ENCODE results near the gene HECW1.

HECW1 gene

DNA sequence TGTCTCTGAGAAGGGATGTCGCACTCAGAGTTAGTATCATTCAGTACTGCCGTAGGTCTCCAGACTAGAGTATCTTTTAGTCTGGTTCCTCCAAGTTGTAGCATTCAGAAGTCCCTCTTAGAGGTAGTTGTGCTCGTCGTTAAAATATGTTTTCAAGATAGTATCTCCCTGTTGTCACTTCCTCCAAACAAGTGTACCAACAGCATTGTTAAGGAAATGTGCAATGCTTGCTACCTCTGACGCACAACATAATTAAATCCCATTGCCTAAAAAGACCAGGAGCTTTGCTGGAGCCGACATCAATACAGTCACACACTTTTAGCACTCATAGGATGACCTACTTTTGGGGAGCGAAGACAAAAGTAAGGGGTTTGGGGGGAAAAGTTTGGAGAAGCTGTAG is 390.5 kb downstream of the HECW1 start:
- no peak overlapping the region for H3K9ac ChIP-seq (ENCODE audit: low read depth, low read length)
- peaks cover 88% of the 10 kb centered on the region for H3K27me3 ChIP-seq (ENCODE audit: control insufficient read depth, insufficient read depth, low read length)
- H3K36me3 ChIP-seq (ENCODE audit: insufficient read depth, low read length): no peaks in the 10 kb centered on the region
- no peaks in the 10 kb centered on the region for H3K9me3 ChIP-seq (replicated peaks; ENCODE audit: low read length)
- no peak overlapping the region for H3K4me3 ChIP-seq (ENCODE audit: low read length)
- no peaks in the 10 kb centered on the region for H3K4me1 ChIP-seq (ENCODE audit: control insufficient read depth, insufficient read depth, low read length)
- no peak overlapping the region for H3K4me2 ChIP-seq (ENCODE audit: low read length)

DNA sequence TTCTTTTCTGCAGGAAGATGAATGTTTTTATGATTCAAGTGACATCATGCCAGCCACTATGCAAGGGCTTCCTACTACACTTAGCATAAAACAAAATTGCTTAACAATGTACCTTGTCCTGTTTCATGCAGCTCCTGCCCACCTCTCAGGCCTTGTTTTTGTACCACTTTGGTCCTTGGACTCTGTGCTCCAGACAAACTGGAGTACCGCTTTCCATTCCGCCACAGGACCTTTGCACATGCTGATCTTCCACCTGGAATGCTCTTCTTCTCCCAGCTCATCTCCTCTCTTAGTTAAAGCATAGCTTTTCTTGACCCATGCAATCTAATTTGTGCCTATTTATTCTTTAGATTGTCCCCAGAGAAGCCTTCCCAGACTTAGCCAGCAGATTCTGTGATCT is 393.0 kb downstream of the HECW1 start:
- Histone ChIP-seq H3K4me3 (ENCODE audit: low read length) (no peak overlapping the region), H3K36me3 (ENCODE audit: insufficient read depth, low read length) (no peaks in the 10 kb centered on the region), H3K4me1 (ENCODE audit: control insufficient read depth, insufficient read depth, low read length) (no peaks in the 10 kb centered on the region), H3K9me3 (replicated peaks; ENCODE audit: low read length) (no peaks in the 10 kb centered on the region), H3K27me3 (ENCODE audit: control insufficient read depth, insufficient read depth, low read length) (peaks cover 88% of the 10 kb centered on the region), H3K4me2 (ENCODE audit: low read length) (no peak overlapping the region), H3K9ac (ENCODE audit: low read depth, low read length) (no peak overlapping the region)

DNA sequence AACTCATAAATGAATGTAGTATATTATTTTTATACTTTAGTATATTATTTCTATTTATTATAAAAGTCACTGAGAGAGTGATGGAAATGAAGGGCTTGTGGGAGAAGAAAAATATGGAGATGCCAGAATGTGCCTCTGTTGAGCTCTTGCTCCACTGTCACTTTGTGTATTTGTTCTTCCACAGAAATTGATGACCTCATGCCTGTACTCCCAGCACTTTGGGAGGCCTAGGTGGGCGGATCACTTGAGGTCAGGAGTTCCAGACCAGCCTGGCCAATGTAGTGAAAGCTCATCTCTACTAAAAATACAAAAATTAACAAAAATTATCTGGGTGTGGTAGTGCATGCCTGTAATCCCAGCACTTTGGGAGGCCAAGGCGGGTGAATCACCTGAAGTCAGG is 394.0 kb downstream of the HECW1 start:
- H3K9me3 ChIP-seq (replicated peaks; ENCODE audit: low read length): no peaks in the 10 kb centered on the region
- no peaks in the 10 kb centered on the region for H3K4me1 ChIP-seq (ENCODE audit: control insufficient read depth, insufficient read depth, low read length)
- H3K9ac ChIP-seq (ENCODE audit: low read depth, low read length): no peak overlapping the region
- peaks cover 88% of the 10 kb centered on the region for H3K27me3 ChIP-seq (ENCODE audit: control insufficient read depth, insufficient read depth, low read length)
- H3K36me3 ChIP-seq (ENCODE audit: insufficient read depth, low read length): no peaks in the 10 kb centered on the region
- no peak overlapping the region for H3K4me3 ChIP-seq (ENCODE audit: low read length)
- H3K4me2 ChIP-seq (ENCODE audit: low read length): no peak overlapping the region

DNA sequence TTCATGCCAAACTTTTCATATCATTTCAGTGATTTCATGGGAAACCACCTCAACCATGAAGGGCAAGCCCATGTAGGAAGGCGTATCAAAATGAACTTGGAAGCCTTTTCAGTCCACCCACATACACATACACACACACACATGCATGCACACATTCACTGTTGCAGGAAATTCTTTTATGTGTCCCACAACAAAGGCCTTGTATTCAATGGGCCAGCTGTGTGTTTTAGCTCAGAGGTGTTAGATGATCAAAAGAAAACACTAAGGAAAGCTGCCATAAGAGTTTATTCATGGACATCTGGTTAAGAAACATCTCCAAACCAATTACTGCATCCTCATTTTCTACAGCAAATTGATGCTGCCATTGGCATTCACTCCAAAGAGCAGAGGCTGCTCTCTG is 396.0 kb downstream of the HECW1 start:
- no peaks in the 10 kb centered on the region for H3K9me3 ChIP-seq (replicated peaks; ENCODE audit: low read length)
- peaks cover 3% of the 10 kb centered on the region for H3K4me1 ChIP-seq (ENCODE audit: control insufficient read depth, insufficient read depth, low read length)
- peaks cover 90% of the 10 kb centered on the region for H3K27me3 ChIP-seq (ENCODE audit: control insufficient read depth, insufficient read depth, low read length)
- no peak overlapping the region for H3K4me3 ChIP-seq (ENCODE audit: low read length)
- no peak overlapping the region for H3K4me2 ChIP-seq (ENCODE audit: low read length)
- H3K36me3 ChIP-seq (ENCODE audit: insufficient read depth, low read length): no peaks in the 10 kb centered on the region
- no peak overlapping the region for H3K9ac ChIP-seq (ENCODE audit: low read depth, low read length)

DNA sequence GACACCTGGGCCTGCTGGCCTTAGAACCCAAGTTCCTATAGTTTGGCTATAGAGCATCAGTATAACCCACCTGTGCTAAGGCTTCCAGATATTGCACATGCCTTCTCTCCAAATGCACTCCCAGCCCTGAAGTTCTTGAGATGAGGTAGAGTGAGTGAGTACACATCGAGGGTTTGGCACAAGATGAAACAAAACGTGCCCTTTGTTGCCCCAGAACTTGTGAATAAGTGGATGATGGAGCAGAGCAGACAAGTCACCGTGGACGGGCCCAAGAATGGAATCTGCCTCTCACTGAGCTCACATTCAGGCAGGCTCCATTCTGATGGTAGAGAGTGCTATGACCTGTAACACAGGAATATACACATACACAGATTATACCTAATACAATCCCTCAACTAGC is 397.5 kb downstream of the HECW1 start:
- H3K4me2 ChIP-seq (ENCODE audit: low read length): no peak overlapping the region
- peaks cover 7% of the 10 kb centered on the region for H3K4me1 ChIP-seq (ENCODE audit: control insufficient read depth, insufficient read depth, low read length)
- no peak overlapping the region for H3K9ac ChIP-seq (ENCODE audit: low read depth, low read length)
- no peaks in the 10 kb centered on the region for H3K9me3 ChIP-seq (replicated peaks; ENCODE audit: low read length)
- H3K36me3 ChIP-seq (ENCODE audit: insufficient read depth, low read length): no peaks in the 10 kb centered on the region
- H3K27me3 ChIP-seq (ENCODE audit: control insufficient read depth, insufficient read depth, low read length): peaks cover 86% of the 10 kb centered on the region
- H3K4me3 ChIP-seq (ENCODE audit: low read length): no peak overlapping the region

DNA sequence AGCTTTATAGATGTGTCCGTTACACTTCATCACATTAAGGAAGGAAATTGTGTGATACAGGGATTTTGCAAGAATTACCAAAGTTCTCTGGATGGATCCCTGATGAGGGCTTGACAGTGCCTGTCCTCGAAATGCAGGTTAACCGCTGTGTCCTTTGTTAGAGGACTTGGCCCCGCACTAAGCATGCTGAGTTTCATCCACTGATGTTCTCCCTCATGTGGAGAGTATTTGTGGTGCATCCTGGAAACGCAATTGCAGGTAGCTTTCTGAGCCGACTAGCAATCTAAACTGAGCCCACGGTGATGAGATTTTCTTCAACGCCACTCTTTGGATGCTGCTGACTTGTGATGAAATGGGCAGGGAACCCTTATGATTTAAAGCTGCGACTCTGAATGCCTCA is 398.6 kb downstream of the HECW1 start:
- H3K4me2 ChIP-seq (ENCODE audit: low read length): no peak overlapping the region
- no peaks in the 10 kb centered on the region for H3K9me3 ChIP-seq (replicated peaks; ENCODE audit: low read length)
- H3K4me1 ChIP-seq (ENCODE audit: control insufficient read depth, insufficient read depth, low read length): peaks cover 7% of the 10 kb centered on the region
- H3K9ac ChIP-seq (ENCODE audit: low read depth, low read length): no peak overlapping the region
- peaks cover 88% of the 10 kb centered on the region for H3K27me3 ChIP-seq (ENCODE audit: control insufficient read depth, insufficient read depth, low read length)
- H3K36me3 ChIP-seq (ENCODE audit: insufficient read depth, low read length): no peaks in the 10 kb centered on the region
- H3K4me3 ChIP-seq (ENCODE audit: low read length): no peak overlapping the region

DNA sequence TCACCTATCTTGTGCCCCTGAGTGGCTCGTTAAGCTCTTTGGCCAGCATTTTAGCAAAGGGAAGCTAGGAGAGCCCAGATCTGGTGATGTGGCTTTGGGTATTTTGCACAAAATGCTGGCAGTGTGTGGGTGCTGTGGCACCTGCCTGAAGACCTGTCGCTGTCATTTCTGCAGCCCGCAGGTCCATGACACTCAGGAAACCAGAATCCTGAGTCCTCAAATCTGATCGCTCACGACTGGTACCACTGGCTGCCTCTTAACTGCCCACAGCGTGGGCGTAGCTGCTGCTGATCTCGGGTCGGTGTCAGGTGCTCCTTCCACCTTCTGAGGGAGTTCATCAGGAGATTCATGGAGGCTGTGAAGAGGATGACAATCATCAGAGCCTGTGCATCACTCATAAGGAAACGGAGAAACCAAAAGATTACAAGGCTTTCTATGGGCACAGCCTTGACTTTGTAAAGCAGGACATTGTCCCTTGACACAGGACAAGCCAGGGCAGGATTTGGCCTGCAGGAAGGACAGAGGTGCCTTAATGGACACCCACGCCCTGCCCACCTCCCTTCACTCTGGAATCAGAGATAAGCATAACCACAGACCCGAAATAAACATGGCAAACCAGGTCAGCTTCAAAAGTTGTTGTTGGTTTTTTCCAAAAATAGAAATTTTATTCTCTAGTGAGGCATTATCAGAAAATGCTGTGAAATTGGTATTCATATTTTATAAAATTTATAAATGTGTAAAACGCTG is 399.5 kb downstream of the HECW1 start:
- no peaks in the 10 kb centered on the region for H3K9me3 ChIP-seq (replicated peaks; ENCODE audit: low read length)
- peaks cover 7% of the 10 kb centered on the region for H3K4me1 ChIP-seq (ENCODE audit: control insufficient read depth, insufficient read depth, low read length)
- no peak overlapping the region for H3K4me2 ChIP-seq (ENCODE audit: low read length)
- H3K9ac ChIP-seq (ENCODE audit: low read depth, low read length): no peak overlapping the region
- no peak overlapping the region for H3K4me3 ChIP-seq (ENCODE audit: low read length)
- H3K27me3 ChIP-seq (ENCODE audit: control insufficient read depth, insufficient read depth, low read length): peaks cover 90% of the 10 kb centered on the region
- no peaks in the 10 kb centered on the region for H3K36me3 ChIP-seq (ENCODE audit: insufficient read depth, low read length)

DNA sequence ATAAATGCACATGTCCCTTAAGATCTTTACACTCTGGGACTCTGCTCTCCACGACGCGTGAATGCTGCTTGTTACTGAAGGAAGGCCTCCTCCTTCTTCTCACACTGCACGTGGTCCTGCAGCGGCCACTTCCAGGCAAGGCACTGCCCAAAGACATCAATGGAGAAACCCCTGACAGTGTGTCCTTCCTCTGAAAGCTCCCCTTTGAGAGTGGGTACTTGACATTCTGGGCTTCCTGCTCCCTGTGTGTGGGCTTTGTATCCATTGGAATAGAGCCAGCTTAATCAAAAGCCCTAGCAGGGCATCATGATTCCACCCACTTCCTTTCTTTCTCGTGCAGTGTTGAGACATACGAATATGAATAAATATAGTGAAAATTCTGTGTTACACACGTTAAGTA is 400.8 kb downstream of the HECW1 start:
- no peak overlapping the region for H3K4me3 ChIP-seq (ENCODE audit: low read length)
- no peaks in the 10 kb centered on the region for H3K36me3 ChIP-seq (ENCODE audit: insufficient read depth, low read length)
- H3K9ac ChIP-seq (ENCODE audit: low read depth, low read length): no peak overlapping the region
- peaks cover 77% of the 10 kb centered on the region for H3K27me3 ChIP-seq (ENCODE audit: control insufficient read depth, insufficient read depth, low read length)
- H3K4me2 ChIP-seq (ENCODE audit: low read length): peak overlapping the region; percentile 19
- H3K9me3 ChIP-seq (replicated peaks; ENCODE audit: low read length): no peaks in the 10 kb centered on the region
- peaks cover 7% of the 10 kb centered on the region for H3K4me1 ChIP-seq (ENCODE audit: control insufficient read depth, insufficient read depth, low read length)

DNA sequence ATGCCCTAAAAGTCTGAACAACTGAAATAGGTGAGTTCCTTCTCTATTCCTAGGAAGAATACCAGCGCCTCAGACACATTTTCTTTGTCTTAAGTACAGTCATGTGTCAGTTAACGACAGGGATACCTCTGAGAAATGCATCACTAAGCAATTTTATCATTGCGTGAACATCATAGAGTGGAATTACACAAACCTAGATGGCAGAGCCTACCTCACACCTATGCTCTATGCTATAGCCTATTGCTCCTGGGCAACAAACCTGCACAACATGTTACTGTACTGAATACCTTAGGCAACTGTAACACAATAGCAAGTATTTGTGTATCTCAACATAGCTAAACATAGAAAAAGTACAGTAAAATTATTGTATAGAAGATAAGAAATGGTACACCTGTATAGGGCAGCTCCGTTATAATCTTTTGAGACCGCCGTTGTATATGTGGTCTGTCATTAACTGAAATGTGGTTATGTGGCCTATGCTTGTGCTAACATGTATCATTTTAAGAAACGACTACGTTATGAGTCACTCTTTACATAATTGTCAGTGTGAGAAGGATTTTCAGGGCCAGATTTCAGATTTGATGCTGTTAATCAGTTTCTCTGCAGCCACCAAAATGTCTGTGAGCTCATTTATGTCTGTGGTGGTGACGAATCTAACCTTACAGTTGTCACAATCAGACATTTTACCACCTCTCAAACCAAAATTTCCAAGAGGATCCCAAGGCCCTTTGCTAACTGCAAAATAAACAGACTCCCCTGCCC is 404.3 kb downstream of the HECW1 start:
- Histone ChIP-seq H3K4me3 (ENCODE audit: low read length) (no peak overlapping the region), H3K36me3 (ENCODE audit: insufficient read depth, low read length) (no peaks in the 10 kb centered on the region), H3K9me3 (replicated peaks; ENCODE audit: low read length) (no peaks in the 10 kb centered on the region), H3K4me1 (ENCODE audit: control insufficient read depth, insufficient read depth, low read length) (peaks cover 7% of the 10 kb centered on the region), H3K27me3 (ENCODE audit: control insufficient read depth, insufficient read depth, low read length) (peaks cover 54% of the 10 kb centered on the region), H3K4me2 (ENCODE audit: low read length) (no peak overlapping the region), H3K9ac (ENCODE audit: low read depth, low read length) (no peak overlapping the region)

DNA sequence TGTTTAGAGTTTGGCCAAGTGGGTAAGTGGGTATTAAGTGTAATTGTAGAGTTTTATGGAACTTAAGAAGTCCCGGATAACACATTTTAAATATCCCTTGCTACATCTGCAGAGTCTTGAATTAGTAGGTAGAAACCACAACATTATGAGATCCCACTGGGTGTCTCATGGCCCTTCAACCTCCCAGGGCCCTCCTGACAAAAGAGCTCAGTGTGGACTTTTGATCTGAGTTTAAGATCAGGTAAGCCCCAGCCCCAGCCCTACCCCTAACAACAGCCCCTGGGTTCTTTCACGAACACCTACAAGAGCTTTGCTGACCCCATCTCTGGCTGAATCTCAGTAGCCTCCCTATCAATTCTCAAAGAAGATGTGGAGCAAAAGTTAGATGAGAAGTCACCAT is 405.0 kb downstream of the HECW1 start:
- H3K4me1 ChIP-seq (ENCODE audit: control insufficient read depth, insufficient read depth, low read length): peaks cover 14% of the 10 kb centered on the region
- no peak overlapping the region for H3K9ac ChIP-seq (ENCODE audit: low read depth, low read length)
- H3K36me3 ChIP-seq (ENCODE audit: insufficient read depth, low read length): no peaks in the 10 kb centered on the region
- peaks cover 47% of the 10 kb centered on the region for H3K27me3 ChIP-seq (ENCODE audit: control insufficient read depth, insufficient read depth, low read length)
- no peaks in the 10 kb centered on the region for H3K9me3 ChIP-seq (replicated peaks; ENCODE audit: low read length)
- H3K4me3 ChIP-seq (ENCODE audit: low read length): no peak overlapping the region
- H3K4me2 ChIP-seq (ENCODE audit: low read length): no peak overlapping the region

DNA sequence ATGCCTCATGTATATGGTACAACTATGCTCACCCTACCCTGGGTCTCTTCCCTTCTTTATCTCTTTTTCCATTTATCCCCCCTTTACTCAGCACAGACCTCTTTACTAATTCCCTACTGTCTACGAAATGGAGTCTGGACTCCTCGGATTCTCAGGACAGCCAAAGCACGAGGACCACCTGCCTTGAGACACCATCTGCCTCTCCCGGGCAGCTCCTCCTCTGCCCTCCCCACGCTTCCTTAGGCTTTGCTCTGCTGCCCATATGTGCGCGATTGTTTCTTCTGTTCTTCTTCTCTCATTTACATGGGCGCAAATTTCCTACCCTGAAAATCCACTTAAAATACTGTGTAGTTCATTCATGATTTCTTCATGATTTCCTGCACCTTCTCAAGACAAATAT is 407.8 kb downstream of the HECW1 start:
- Histone ChIP-seq H3K9ac (ENCODE audit: low read depth, low read length) (no peak overlapping the region), H3K36me3 (ENCODE audit: insufficient read depth, low read length) (no peaks in the 10 kb centered on the region), H3K27me3 (ENCODE audit: control insufficient read depth, insufficient read depth, low read length) (peaks cover 46% of the 10 kb centered on the region), H3K4me3 (ENCODE audit: low read length) (no peak overlapping the region), H3K4me1 (ENCODE audit: control insufficient read depth, insufficient read depth, low read length) (peaks cover 11% of the 10 kb centered on the region), H3K4me2 (ENCODE audit: low read length) (no peak overlapping the region), H3K9me3 (replicated peaks; ENCODE audit: low read length) (no peaks in the 10 kb centered on the region)

Measured in skeletal muscle satellite cell (primary cell).